ENCODE results near the gene MYO5B.
"Not testable (repeated sequence)": the region's sequence is repeated elsewhere in the genome, so short reads cannot be mapped to it uniquely, and the experiment has no call there.

Gene MYO5B

DNA sequence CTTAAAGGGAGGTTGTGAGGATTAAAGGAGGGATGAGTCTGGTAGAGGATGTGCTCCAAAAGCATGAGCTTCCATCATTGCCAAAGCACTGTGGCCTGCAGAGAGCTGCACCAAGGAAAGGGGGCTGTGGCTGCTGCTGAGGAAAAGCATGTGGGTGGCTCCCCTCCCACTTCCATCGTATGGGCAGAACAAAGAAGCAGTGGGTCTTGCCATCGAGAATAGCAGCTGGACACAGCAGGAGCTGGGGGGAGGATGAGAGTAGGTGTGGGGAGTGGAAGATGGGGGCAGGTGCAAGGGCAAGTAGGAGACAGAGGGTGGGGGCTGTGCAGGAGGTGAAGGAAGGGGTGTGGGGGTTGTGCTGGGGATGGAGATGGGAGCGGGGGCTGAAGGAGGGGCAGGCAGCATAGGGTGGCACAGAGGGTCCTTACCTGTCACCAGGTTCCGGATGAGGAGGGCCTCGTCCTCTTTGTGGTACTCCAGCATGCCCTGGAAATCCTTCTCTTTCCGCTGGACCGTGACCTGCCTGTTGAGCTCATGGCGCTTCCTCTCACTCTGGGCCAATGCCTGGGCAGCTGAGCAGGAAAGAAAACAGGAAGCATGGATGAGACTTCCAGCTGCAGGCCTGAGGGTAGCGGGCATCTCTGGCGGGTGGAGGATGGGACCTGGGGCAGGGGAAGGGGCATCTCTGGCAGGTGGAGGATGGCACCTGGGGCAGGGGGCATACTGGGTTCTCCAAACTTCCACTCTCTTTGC, 348.1 kb downstream of the MYO5B start:
- no peak for DNase-seq

DNA sequence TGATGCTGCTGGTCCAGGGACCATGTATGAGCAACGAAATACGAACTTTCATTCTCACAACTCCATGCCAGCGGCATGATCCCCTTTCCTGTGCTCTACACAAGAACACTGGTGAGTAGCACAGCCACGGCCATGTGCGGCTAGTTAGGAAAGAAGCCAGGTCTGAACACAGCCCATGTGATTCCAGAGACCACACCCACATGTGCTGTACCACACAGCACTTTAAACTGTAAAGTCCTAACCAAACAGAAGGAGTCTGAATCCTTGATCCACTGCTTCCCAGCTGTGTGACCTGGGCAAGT, 348.6 kb downstream of the MYO5B start:
- no peak for DNase-seq

DNA sequence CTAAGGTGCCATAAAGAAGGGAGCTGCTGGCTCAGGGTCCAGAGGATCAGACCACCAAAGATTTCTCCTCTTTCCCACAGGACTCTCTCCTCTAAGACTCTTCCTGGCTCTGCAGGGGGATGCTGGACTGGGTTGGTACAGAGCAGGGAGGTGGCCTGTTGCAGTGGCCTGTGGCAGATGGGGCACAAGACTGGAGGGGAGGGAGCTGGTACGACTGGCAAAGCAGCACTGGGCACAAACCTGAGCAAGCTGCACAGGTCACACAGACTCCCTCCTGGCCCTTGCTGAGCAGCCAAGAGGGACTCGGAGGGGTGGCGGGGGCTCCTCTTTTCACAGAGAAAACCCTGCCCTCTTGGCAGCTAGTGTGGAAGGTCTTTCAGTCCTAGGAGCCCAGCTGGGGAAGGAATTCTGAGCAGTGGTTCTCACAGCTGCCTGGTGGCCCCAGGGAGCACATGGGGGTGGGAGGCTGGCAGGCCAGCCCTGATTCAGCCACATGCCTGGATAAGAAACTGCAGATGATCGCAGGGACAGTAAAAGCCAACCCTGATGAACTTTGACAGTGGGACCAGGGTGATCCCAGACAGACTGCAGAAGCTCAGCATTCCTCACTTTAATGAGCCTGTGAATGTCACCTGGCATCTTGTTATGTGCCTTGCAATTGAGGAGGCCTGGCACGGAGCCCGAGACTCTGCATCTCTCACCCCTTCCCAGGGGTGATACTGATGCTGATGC, 349.2 kb downstream of the MYO5B start:
- DNase-seq: no peak

DNA sequence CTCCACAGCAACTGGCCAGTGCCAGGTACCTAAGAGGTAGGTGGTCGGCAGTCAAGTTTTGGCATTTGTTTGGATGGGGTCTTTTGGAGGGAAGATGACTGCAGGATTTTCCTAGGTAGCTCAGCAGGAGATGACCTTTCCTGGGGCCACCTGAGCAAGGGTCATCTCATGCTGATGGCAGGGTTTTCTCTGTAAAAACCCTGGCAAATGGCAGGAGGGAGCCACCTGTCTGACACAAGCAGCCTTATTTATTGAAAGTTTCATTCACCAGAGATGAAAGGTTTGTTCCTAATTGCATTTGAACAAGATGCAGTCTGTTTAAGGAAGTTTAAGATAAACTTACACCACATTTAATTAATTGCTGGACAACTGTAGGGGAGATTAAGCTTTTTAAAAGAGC, 350.0 kb downstream of the MYO5B start:
- no peak for DNase-seq

DNA sequence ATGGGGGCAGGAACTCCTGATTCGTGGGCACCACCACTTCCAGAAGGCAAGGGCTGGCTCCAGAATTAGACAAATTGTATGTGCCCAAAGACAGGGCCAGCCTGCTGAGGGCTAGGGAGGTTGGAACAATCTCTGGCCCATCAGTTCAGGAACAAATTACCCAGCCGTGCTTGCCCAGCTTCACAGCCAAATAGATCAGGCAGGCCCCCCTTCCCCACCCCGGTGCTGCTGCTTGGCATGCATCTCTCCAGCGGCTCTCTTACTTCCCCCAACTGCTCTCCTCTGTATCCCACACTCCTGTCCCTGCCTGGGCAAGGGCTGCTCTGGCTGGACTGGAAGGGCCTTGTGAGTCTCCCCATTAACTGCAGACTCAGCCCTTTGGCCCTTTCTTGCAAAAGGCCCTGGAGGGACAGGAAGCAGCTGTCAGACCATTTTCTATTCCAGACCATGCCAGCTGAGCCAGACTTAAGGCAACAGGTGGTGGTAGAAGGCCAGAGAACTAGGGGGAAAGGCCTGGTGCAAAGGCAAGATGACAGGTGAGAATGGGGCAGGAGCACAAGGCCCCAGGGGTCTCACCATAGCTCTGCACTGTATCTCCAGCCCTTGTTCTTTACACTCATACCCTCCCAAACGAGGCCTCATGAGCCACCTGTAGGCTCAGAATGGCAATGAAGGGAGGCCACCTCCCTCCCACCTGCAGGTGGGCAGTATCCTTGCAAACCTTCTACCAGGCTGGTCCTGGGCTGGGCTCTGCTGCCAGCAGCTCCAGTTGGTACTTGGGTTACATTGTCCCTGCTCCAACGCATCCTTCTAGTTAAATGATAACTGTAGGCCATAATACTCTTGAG, 350.9 kb downstream of the MYO5B start:
- DNase-seq: no peak

DNA sequence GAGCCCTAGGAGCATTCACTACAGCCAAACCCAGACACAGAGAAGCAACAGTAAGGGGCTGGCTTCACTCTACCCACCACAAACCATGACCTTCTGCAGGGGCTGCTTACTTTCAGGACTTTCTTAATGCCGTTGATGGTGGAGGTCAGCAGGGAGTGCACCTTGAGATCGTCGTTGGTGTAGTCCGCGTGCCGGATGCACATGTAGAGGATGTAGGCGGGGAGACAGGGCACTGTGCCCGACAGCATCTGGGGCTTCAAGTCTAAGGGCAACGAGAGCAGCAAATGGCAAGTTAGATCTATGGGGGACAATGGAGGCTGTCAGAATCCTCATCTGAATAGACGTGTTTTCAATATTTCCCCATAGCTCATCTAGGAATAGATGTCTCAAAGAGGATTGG, 351.8 kb downstream of the MYO5B start:
- DNase-seq: no peak

DNA sequence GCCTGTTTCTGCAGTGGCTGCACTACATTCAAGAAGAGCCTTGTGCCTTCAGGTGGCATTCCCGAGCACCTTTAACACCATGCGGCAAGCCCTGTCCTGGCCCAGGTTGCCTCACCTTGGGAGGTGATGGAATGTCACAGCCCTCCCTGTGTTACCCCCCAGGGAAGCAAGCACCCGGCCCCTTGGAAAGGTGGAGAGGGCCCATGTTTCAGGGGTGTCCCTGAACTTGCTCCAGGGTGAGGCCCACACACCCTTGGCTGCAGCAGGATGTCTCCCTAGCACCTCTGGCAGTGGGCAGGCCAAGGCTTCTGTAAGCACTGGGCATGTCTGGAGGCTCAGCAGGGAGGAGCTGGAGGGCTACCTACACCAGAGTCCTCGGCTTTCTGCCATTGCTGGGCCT, 352.3 kb downstream of the MYO5B start:
- DNase-seq: no peak

DNA sequence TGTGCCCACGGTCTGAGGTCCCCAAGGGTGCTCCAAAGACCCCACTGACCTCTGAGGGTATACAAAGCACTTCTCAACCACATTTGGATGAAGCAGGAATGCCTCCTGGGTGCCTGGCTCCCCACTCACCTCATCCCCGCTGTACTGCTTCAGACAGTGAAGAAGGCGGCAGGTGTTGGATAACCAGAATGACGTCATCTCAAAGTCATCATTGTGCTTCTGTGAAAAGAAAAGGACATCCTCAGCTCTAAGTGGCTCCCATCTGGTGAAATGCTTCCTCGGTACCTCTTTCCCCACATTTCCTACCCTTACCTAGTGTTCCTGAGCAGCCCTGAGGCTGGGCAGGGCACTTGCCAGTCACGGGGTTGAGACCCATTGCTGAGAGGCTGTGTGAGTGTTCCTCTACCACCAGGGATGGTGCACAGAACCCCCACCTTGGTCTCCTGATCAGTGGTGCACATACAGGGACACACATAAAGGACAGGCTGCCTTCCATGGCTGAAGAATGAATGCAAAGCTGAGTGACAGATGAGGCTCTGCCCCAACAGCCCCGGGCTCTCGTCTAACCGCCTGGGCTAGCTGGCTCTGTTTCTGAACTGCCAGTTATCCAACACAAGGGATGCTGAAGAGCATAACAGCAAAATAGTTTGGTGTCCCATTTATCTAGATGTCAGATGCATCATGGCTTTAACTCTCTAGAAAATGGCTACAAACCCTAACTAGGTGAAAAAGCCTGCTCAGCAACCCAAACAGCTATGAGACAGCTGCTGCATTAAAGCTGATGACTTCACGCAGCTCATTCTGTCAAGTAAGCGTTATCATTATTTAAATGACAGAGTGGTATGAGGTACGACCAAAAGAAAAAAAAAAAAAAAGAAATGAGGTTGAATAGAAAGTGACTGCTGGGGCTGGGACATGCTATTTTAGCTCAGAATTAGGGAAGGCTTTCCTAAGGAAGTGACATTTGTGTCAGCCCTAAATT, 353.4 kb downstream of the MYO5B start:
- no peak for DNase-seq

DNA sequence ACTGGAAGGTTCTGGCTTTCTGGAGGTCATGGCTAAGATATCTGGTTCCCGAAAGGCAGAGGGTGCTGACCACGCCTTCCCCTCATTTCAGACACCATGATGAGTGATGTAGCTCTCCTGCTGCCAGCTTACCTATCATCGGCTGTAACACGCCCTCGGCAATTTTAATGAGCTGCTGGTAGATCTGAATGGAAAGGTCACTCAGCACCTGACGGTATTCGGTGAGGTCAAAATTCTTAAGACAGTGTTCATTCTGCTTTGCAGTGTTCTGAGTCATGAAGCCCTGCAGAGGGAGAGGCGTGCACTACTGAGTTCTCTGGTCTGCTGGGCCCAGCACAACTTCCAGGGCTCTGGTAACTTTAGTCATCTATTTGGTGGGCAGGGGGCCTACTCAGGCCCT, 355.9 kb downstream of the MYO5B start:
- no peak for DNase-seq

DNA sequence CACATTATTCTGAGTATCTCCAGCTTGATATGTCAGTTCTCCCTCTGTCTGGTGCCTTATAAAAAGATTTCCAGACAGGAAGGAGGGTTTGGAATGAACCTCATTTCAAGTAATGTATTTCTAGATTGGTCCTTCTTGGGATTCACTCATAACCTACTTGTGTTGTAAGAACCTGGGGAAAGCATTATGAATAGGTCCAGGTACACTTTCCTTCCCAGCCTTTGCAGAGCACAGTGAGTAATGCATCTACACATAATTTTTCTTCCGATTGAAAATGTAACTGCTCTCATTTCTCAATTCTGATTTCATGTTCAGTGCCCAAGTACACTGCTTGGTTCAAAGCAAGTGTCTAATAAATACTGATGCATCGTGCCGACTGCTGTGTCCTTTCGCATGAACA, 356.6 kb downstream of the MYO5B start:
- DNase-seq: no peak

DNA sequence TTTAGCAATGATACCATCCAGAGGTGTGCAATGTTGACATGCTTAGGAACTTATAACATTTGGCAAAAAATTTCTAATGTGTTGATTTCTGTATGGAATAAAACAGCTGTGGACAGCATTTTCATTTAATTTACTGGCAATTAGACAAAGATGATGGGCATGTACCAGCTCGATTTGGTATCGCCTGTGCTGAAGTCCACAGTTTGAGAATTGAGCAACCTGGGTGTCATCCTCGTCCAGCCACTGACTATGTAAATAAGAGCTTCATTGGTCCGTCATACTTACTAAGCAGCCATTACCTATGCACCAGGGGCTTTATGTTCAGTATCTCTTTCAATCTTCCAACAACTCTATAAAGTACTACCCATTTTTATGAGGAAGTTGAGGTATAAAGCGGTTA, 357.1 kb downstream of the MYO5B start:
- DNase-seq: no peak

DNA sequence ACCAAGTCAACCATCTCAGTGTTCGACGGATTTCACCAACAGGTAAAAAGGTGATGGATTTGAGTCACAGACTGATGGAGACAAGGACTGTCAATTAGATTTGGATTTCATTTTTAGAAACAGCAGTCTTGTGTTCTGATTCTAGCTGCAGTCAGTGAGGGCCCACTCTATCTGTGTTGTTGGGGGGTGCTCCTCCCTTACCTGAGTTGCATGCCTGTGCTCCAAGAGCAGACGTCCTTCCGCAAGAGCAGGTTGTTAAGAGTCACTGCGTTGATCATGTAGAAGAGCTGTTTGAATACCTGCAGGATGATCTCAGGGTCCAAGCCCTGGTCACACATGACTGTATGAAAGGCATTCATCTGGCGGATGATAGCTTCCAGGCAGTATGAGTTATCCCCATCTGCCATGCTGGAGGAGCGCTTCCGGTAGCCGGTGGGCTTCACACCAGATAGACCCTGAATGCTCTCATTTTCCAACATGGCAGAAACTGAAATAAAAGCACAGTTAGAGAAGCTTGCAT, 357.6 kb downstream of the MYO5B start:
- not testable (repeated sequence) for DNase-seq

DNA sequence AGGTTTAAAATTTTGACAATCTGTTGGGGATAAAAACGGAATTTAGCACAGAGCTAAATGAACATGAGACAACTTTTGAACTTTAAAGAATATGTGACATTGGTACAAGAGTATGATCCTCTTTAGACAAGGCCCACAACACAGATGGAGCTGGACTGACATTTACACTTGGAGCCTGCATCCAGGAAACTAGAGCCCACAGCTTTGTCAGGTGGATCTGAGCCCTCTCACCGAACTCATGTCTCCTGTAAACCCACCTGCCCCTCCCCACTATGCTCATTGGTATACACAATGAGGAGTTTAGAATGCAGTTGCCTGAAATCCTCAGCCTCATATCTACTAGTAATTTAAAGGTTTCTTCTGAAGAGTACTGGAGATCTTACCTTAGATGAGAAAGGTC, 359.5 kb downstream of the MYO5B start:
- DNase-seq: no peak

DNA sequence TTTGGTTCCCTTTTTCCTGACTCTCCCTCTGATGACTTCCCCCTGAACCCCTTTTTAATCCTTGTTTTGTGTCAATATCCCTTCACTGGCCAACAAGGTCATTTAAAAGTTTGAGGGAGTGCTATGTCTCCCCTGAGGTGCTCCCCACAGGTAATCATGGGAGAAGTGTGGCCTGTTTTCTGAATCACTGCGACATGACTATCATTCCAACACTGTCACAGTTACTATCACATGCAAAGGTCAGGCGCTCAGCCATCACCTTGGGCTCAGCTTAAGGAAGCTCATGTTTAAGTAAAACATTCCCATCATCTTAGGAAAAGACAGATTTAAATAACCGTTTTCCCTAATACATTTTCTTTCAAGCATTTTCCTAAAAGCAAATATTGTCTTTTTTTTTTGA, 360.7 kb downstream of the MYO5B start:
- DNase-seq: no peak

DNA sequence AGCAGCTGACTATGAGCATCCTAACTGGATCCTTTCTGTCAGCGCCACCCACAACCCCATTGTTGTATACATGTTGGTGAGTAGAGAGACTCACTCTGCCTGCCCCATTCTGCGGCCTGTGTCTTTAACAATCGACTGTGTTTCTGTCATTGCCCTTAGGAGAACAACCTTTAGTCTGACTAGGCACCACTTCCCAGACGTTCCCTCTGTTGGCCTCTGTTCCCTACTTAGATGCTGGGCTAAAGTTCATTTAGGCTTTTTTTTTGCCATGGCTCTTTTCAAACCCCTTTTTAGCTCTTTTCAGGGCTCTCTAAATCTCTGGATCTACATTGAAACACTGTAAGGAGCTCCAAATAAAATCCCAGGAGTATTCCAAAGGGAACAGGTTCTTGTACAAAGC, 361.1 kb downstream of the MYO5B start:
- no peak for DNase-seq

DNA sequence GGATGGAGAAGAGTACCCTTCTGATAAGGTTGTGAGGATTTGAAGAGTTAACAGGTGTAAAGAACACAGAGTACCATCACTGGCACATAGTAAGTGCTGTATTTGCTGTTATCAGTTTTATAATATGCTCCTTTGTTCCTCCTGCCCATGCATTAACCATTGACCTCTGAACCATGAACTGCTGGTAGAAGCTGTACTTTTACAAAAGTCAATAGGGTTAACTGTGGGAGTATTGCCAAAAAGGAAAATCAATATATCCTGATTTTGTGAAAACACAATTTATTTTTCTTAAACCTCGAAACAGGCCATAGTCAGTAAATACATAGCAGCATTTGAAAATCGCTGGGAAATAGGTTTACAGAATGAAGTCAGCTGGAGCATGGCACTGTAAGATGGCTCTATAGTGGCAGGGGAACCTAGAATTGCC, 362.7 kb downstream of the MYO5B start:
- no peak for DNase-seq

DNA sequence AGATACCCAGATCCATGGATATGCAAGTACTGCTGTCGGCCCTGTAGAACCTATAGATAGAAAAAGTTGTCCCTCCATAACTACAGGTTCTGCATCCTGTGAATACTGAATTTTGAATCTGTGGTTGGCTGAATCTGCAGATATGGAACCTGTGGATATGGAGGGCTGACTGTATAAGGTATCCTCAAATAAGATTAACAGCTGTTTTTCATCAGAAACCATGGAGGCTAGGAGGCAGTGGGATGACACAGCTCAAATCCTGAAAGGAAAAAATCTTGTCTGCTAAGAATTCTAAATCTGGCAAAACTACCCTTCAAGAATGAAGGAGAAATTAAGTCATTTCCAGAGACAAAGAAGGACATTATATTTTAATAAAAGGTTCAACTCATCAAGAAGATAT, 367.0 kb downstream of the MYO5B start:
- DNase-seq: no peak

DNA sequence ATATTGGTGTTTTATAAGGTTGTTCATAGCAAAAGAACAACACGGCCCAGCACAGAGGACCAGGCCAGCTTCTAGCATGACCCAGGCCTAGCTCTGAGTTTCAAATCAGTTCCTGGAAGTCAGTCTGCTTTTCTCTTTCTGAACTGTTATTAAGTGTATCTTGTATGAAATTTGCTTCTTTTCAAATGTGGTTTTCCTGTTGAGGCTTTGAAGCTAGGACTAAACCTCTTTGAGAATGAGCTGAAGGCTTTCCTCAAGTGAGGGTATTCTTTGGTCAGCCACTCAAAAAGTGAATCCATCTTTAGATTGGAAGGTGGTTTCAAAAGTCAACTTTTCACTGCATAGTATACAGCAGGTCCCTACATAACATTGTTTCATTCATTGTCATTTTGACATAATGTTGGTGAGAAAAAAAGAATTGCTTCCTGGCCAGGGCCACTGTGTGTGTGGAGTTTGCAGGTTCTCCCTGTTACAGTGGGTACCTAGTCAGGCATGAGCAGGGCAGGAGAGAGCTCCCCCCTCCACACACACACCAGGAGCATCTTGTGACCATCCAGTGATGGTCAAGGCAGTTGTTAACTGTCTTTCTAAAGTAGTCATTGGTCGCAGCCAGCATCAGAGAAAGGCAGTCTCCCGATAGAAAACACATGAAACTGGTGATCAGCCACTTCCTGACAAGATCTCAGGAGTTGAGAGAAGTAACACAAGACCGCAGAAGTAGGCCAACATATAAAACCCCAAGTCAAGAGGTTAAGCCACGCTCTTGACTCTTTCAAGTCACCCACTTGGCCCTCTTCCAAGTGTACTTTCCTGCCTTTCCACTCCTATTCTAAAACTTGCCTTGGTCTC, 374.9 kb downstream of the MYO5B start:
- no peak for DNase-seq

DNA sequence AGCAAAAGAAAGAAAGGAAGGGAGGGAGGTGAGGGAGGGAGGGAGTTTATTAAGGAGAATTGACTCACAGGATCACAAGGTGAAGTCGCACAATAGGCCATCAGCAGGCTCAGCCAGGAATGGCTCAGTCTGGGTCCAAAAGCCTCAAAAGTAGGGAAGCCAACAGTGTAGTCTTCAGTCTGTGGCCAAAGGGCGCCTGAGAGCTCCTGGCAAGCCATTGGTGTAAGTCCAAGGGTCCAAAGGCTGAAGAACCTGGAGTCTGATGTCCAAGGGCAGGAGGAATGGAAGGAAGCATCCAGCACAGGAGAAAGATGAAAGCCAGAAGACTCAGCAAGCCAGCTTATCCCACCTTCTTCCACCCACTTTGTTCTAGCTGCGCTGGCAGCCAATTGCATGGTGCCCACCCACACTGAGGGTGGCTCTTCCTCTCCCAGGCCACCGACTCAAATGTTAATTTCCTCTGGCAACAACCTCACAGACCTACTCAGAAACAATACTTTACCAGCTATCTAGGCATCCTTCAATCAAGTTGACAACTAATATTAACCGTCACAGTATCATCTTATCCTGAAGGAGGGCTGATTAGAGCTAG, 375.8 kb downstream of the MYO5B start:
- no peak for DNase-seq

DNA sequence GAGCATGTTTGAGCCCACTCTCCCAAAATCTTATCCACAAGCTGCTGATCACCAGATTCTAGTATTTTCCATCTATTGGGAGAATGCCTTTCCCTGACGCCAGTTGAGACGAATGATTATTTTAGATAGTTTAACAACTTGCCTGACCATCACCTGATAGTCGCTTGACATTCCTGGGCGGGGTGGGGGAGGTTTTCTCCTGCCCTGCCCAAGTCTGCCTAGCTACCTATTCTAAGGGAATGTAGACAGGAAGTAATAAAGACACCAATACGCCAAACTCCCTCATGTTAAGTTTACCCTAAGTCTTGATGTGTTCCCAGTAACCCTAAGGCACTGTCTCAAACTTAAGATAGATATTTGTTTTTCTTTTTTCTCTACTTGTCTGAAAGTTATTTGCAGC, 377.0 kb downstream of the MYO5B start:
- no peak for DNase-seq

DNA sequence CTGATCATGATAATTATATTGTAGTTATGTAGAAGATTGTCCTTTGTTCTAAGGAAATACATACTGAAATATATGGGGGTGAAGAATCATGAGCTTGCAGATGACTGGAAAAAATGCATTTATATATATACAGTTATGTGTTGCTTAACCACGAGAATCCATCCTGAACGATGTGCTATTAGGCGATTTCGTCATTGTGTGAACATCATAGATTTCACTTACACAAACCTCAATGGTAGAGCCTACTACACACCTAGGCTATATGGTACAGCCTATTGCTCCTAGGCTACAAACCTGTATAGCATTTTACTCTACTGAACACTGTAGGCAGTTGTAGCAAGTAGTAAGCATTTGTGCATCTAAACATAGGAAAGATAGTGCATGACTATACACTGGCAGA, 379.0 kb downstream of the MYO5B start:
- DNase-seq: no peak

Data from activated CD4-positive, CD25-positive, alpha-beta regulatory T cell treated with anti-CD3 and anti-CD28 coated beads, Interleukin-2, amount 50 U/mL, for 72 hours (primary cell).